ENCODE data around the gene RNF157. TPM values are rescaled to one million over a fixed set of nuclear protein-coding genes. Genes with fewer than 3 reads are reported as not detected.

RNF157 gene
- total and polyA plus RNA-seq, 9 of the 15 experiments (the other 6 are each of a cell fraction or from before 2014, with no cell fraction given) = 8.1 to 31.7 (median 20.8) TPM

DNA sequence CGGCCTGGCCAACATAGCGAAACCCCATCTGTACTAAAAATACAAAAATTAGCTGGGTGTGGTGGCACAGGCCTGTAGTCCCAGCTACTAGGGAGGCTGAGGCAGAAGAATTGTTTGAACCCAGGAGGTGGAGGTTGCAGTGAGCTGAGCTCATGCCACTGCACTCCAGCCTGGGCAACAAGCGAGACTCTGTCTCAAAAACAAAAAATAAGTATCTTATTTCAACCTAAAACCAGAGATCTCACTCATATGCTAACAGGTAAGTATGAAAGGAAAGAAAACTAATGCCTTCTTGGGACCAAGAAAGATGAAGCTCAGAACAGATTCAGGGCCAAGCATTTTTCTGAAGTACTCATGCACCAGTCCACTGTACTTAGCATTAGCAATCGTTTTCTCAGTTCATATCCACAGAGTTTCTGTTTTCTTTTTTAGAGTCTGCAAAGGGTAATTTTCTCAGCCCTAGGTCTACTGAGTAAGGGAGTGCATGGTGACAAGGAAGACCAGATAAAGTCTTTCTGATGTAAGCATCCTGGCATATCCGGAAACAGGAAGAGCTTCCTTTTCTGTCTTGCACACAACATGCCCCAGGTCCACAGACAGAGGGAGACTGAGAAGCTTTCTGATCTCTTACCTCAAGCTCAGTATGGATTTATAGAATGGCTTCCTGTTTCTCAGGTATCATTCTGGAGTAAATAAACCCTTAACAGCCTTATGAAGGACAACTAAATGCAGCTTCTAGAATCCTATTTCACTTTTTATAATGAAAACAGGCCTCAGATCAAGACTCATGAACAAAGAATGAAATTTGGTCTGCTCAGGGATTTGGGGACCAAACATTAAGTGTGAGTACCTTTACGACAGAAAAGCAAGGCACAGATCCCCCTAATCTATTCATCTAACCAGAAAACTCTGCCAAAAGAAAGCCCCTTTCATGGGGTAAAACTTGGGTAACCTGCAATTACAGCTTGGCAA lies 60.5 kb downstream of the RNF157 start (continued):
- TF ChIP-seq MEIS2 (IDR thresholded peaks at IDR 0.05; ENCODE audit: partially characterized antibody) (peak; percentile 44), BDP1 (IDR thresholded peaks at IDR 0.05; ENCODE audit: insufficient read depth, insufficient read length) (no peak), ARHGAP35 (IDR thresholded peaks at IDR 0.05; ENCODE audit: partially characterized antibody) (no peak), KLF6 (CRISPR knock-in tag; IDR thresholded peaks at IDR 0.05; ENCODE audit: borderline replicate concordance) (peak; percentile 21; the same call in 1 of the 2 replicates), PML (IDR thresholded peaks at IDR 0.05; ENCODE audit: low read length) (no peak), POLR3A (IDR thresholded peaks at IDR 0.05; ENCODE audit: borderline replicate concordance, extremely low read depth, insufficient read depth, insufficient read length) (no peak), NBN (IDR thresholded peaks at IDR 0.05; ENCODE audit: low read depth) (0 out of 2 replicates have a peak, but pooled peaks have one; percentile 61), PHTF2 (CRISPR knock-in tag; IDR thresholded peaks at IDR 0.05) (no peak), ETV6 (IDR thresholded peaks at IDR 0.05; ENCODE audit: borderline replicate concordance in 1 of 2, low read depth in 2 of 2, low read length in 1 of 2) (peak; percentile 88 to 92), ETV6 (CRISPR knock-in tag; IDR thresholded peaks at IDR 0.05; ENCODE audit: borderline replicate concordance) (no peak), XRCC5 (IDR thresholded peaks at IDR 0.05; ENCODE audit: low read depth, low read length) (no peak), TAF1 (IDR thresholded peaks at IDR 0.05; ENCODE audit: control insufficient read depth, extremely low read depth, insufficient read depth, low read length, severe bottlenecking) (peak; percentile 34)
- TF ChIP-seq, protein P1, sequence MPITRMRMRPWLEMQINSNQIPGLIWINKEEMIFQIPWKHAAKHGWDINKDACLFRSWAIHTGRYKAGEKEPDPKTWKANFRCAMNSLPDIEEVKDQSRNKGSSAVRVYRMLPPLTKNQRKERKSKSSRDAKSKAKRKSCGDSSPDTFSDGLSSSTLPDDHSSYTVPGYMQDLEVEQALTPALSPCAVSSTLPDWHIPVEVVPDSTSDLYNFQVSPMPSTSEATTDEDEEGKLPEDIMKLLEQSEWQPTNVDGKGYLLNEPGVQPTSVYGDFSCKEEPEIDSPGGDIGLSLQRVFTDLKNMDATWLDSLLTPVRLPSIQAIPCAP (CRISPR knock-in tag; IDR thresholded peaks at IDR 0.05; ENCODE audit: borderline replicate concordance) = no peak
- TF ChIP-seq, protein P2, sequence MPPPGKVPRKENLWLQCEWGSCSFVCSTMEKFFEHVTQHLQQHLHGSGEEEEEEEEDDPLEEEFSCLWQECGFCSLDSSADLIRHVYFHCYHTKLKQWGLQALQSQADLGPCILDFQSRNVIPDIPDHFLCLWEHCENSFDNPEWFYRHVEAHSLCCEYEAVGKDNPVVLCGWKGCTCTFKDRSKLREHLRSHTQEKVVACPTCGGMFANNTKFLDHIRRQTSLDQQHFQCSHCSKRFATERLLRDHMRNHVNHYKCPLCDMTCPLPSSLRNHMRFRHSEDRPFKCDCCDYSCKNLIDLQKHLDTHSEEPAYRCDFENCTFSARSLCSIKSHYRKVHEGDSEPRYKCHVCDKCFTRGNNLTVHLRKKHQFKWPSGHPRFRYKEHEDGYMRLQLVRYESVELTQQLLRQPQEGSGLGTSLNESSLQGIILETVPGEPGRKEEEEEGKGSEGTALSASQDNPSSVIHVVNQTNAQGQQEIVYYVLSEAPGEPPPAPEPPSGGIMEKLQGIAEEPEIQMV (tag; conservative IDR thresholded peaks at IDR 0.05; ENCODE audit: low read depth) = 0 out of 2 replicates have a peak, but pooled peaks have one; percentile 38
- TF ChIP-seq, protein P3, sequence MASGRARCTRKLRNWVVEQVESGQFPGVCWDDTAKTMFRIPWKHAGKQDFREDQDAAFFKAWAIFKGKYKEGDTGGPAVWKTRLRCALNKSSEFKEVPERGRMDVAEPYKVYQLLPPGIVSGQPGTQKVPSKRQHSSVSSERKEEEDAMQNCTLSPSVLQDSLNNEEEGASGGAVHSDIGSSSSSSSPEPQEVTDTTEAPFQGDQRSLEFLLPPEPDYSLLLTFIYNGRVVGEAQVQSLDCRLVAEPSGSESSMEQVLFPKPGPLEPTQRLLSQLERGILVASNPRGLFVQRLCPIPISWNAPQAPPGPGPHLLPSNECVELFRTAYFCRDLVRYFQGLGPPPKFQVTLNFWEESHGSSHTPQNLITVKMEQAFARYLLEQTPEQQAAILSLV (tag; IDR thresholded peaks at IDR 0.05) = no peak
